ENCODE measurements around the gene FNBP1L.

- TF ChIP-seq JUND (IDR thresholded peaks at IDR 0.05; ENCODE audit: low read depth, low read length) = no peak
- no peak for TF ChIP-seq CTCF (IDR thresholded peaks at IDR 0.05 in 2 of 3, conservative IDR thresholded peaks at IDR 0.05 in 1 of 3; ENCODE audit: control insufficient read depth in 2 of 3, extremely low read depth in 1 of 3, insufficient read depth in 1 of 3, low read depth in 3 of 3, low read length in 3 of 3)
- TF ChIP-seq E4F1 (IDR thresholded peaks at IDR 0.05; ENCODE audit: borderline replicate concordance, partially characterized antibody) = no peak
Observed at GRCh38 chr1:93427656-93428055, 20.3 kb upstream of the FNBP1L start.

Data from GM12878 (cell line).